Measurements from ENCODE around the gene HOXD9.

GRCh38 chr2:176111846-176112374, 10.6 kb upstream of the HOXD9 start:
- no peak for TF ChIP-seq CTCF (IDR thresholded peaks at IDR 0.05; ENCODE audit: low read depth, low read length)
- no peak for TF ChIP-seq POLR2A (IDR thresholded peaks at IDR 0.05; ENCODE audit: extremely low read depth, insufficient read length)
- TF ChIP-seq MYC (IDR thresholded peaks at IDR 0.05; ENCODE audit: low read depth, low read length) = no peak
